Measurements from ENCODE around the gene KYNU.
"Not testable (repeated sequence)": the region's sequence is repeated elsewhere in the genome, so short reads cannot be mapped to it uniquely, and the experiment has no call there.

The KYNU gene

GRCh38 chr2:142881619-142882018 is 4.2 kb downstream of the KYNU start:
- no peak for DNase-seq (ENCODE audit: low read depth, low spot score)
- ChIA-PET POLR2A (no interaction called here), CTCF (no interaction called here)
- H3K4me3 ChIP-seq (ENCODE audit: low read depth, low read length): no peak overlapping the region
- TF ChIP-seq CTCF (IDR thresholded peaks at IDR 0.05; ENCODE audit: insufficient read depth, low read length, missing control alignments): no peak

DNA sequence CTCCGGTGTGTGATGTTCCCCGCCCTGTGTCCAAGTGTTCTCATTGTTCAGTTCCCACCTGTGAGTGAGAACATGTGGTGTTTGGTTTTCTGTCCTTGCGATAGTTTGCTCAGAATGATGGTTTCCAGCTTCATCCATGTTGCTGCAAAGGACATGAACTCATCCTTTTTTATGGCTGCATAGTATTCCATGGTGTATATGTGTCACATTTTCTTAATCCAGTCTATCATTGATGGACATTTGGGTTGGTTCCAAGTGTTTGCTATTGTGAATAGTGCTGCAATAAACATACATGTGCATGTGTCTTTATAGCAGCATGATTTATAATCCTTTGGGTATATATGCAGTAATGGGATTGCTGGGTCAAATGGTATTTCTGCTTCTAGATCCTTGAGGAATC is 5.0 kb downstream of the KYNU start:
- CTCF ChIA-PET; DNase-seq (ENCODE audit: low read depth, low spot score); H3K4me3 ChIP-seq (ENCODE audit: low read depth, low read length); POLR2A ChIA-PET: not testable (repeated sequence)

DNA sequence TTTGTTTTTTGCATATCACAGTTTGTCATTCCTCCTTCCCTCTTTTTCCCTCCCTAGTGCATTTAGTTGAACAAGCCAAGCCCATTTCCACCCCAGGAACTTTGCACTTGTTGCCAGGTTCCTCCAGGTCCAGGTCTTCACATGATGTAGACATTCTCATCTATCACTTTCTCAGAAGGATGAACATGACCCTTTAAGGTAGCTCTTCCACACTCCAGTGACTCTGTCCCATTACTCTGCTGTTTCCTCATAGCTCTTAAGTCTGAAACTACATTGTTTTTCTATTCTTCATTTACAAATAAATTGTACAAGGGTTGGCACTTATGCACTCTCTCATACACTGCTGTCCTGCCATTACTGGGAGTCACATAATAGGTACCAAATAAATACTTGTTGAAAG is 6.1 kb downstream of the KYNU start:
- CTCF ChIA-PET: no interaction called here
- DNase-seq (ENCODE audit: low read depth, low spot score): no peak
- no peak overlapping the region for H3K4me3 ChIP-seq (ENCODE audit: low read depth, low read length)
- POLR2A ChIA-PET: no interaction called here
- no peak for TF ChIP-seq CTCF (IDR thresholded peaks at IDR 0.05; ENCODE audit: insufficient read depth, low read length, missing control alignments)

DNA sequence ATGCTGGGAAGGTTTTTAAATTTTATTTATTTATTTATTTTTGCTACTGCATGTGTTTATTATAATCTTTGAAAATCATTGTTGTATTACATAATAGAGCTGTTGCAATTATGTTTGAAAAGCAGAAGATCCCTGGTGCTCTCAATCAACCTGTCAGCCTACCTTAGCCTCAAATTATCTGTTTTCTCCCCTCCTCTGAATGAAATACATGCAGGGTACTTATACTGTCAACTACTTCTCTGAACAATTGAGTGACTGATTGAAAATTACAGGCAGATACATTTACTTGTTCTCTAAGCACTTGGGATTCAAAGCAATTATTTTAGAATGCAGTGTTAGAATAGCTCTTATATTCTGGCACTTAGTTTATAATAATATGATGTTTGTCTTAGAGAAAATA is 8.1 kb downstream of the KYNU start:
- TF ChIP-seq CTCF (IDR thresholded peaks at IDR 0.05; ENCODE audit: insufficient read depth, low read length, missing control alignments): no peak
- H3K4me3 ChIP-seq (ENCODE audit: low read depth, low read length): no peak overlapping the region
- CTCF ChIA-PET: no interaction called here
- POLR2A ChIA-PET: no interaction called here
- no peak for DNase-seq (ENCODE audit: low read depth, low spot score)

- DNase-seq (ENCODE audit: low read depth, low spot score): no peak
- no peak overlapping the region for H3K4me3 ChIP-seq (ENCODE audit: low read depth, low read length)
- ChIA-PET CTCF (no interaction called here), POLR2A (no interaction called here)
- no peak for TF ChIP-seq CTCF (IDR thresholded peaks at IDR 0.05; ENCODE audit: insufficient read depth, low read length, missing control alignments)
Observed at GRCh38 chr2:142892715-142893114, 15.3 kb downstream of the KYNU start.

DNA sequence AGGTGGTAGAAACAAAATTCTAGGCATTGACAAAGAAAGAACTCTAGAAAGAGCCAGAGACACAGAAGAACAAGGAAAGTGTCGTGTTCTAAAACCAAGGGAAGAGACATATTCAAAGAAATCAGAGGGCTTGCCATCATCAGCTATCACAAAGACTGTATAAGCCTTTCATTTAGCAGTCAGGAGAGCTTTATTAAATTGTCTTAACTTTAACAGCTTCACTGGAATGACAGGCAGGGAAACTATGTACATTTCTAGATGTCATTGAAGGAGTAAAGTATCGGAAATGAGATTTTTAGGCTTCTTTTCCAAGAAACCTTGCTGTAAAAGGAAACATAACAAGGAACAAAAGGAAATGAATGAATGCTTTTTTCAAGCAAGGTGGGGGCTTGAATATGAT is 15.8 kb downstream of the KYNU start:
- CTCF ChIA-PET: no interaction called here
- POLR2A ChIA-PET: no interaction called here

GRCh38 chr2:142897807-142898206 is 20.3 kb downstream of the KYNU start:
- TF ChIP-seq CTCF (IDR thresholded peaks at IDR 0.05; ENCODE audit: insufficient read depth, low read length, missing control alignments): no peak
- no peak overlapping the region for H3K4me3 ChIP-seq (ENCODE audit: low read depth, low read length)
- no peak for DNase-seq (ENCODE audit: low read depth, low spot score)
- ChIA-PET POLR2A (no interaction called here), CTCF (no interaction called here)

More for the DNA sequence above, 15.8 kb downstream of the KYNU start:
- no peak for TF ChIP-seq CTCF (IDR thresholded peaks at IDR 0.05; ENCODE audit: insufficient read depth, low read length, missing control alignments)
- no peak overlapping the region for H3K4me3 ChIP-seq (ENCODE audit: low read depth, low read length)
- DNase-seq (ENCODE audit: low read depth, low spot score): no peak

DNA sequence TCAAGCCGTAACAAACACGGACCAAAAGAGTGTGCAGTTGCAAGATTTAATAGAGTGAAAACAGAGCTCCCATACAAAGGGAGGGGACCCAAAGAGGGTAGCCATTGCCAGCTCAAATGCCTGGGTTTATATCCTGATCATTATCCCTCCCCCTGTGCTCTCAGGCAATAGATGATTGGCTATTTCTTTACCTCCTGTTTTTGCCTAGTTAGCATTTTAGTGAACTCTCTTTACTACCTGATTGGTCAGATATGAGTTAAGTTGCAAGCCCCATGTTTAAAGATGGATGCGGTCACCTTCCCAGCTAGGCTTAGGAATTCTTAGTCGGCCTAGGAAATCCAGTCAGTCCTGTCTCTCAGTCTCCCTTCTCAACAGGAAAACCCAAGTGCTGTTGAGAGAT is 22.9 kb downstream of the KYNU start:
- CTCF ChIA-PET; POLR2A ChIA-PET; DNase-seq (ENCODE audit: low read depth, low spot score); H3K4me3 ChIP-seq (ENCODE audit: low read depth, low read length): not testable (repeated sequence)

Data from AG04449 (cell line).